Sigmoid colon (tissue), 4 donors: ENCODE results near the gene THBS2.

Experiments used
- EP300 ChIP-seq, 4 donors: sonication (generic); formaldehyde crosslinking; IDR thresholded peaks; one replicate each; pipeline ENCODE4 v1.6.1; 2017; ENCODE audit warnings: antibody characterized with exemption in 4 of 4
- POLR2A ChIP-seq, 2 donors: fragments of 450-650 bp; IDR thresholded peaks; one replicate each; pipeline ENCODE4 v1.6.1; 2016; ENCODE audit warnings: antibody characterized with exemption in 2 of 2, mild to moderate bottlenecking in 2 of 2, moderate library complexity in 2 of 2
- POLR2AphosphoS5 ChIP-seq, 4 donors: sonication (generic); formaldehyde crosslinking; IDR thresholded peaks; one replicate each; pipeline ENCODE4 v1.6.1; 2017; ENCODE audit warnings: antibody characterized with exemption in 4 of 4
- TF ChIP-seq, protein P1 (sequence below), 4 experiments: fragments of 450-650 bp in 3 of 4; fragments of 200-600 bp in 1 of 4; IDR thresholded peaks; one replicate each; pipeline ENCODE4 v1.5.1; 2016 to 2019; ENCODE audit warnings: antibody characterized with exemption in 4 of 4, mild to moderate bottlenecking in 3 of 4, moderate library complexity in 2 of 4

DNA sequence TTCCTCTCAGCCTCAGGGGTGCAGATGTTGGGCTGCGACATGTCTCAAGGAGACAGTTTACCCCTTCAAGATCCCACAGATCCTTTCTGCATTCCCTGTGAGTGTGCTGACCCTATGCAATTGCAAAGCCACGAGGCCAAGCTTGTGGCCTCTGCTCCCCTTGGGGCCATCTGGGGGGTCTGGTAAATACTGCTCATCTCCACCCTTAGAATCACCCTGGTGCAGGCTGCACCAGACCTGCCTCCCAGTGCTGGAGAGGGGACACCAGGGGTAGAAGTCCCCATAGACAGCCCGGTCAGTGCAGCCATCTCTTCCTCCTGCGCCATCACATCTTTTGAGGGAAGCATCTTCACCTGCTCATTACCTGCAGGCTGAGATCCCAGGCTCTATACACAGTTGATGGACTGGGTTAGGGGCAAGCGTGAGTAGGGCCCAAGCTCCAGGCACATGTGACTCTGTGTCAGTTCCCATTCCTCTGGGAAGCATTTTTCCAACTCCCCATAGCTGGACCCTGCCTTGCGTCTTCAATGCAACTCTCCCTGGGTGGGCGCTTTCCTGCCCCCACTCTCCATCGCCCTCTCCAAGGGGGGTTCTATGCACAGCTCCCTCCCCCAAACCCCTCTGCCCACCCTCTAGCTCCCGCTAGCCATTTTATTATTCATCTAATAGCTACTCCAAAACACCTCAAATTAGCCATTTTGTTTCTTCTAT, 53.9 kb downstream of the THBS2 start:
- TF ChIP-seq, protein P1, sequence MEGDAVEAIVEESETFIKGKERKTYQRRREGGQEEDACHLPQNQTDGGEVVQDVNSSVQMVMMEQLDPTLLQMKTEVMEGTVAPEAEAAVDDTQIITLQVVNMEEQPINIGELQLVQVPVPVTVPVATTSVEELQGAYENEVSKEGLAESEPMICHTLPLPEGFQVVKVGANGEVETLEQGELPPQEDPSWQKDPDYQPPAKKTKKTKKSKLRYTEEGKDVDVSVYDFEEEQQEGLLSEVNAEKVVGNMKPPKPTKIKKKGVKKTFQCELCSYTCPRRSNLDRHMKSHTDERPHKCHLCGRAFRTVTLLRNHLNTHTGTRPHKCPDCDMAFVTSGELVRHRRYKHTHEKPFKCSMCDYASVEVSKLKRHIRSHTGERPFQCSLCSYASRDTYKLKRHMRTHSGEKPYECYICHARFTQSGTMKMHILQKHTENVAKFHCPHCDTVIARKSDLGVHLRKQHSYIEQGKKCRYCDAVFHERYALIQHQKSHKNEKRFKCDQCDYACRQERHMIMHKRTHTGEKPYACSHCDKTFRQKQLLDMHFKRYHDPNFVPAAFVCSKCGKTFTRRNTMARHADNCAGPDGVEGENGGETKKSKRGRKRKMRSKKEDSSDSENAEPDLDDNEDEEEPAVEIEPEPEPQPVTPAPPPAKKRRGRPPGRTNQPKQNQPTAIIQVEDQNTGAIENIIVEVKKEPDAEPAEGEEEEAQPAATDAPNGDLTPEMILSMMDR (IDR thresholded peaks at IDR 0.05) = no peak
- no peak for TF ChIP-seq POLR2A (IDR thresholded peaks at IDR 0.05)
- no peak for TF ChIP-seq EP300 (IDR thresholded peaks at IDR 0.05)
- no peak for TF ChIP-seq POLR2AphosphoS5 (IDR thresholded peaks at IDR 0.05)
